Endothelial cell of umbilical vein (primary cell): ENCODE results near the gene SMAD5. TPM values are rescaled to one million over a fixed set of nuclear protein-coding genes. Genes with fewer than 3 reads are reported as not detected.

Source experiments
- BruUV-seq: library from RNA; stranded (reverse); fragments of 400-500 nt; replicated peaks from 2 replicates; lab custom pipeline; 2021; lab: Mats Ljungman, UMichigan
- CTCF ChIA-PET: fragments of 300-600, 350-600 bp; sonication (Branson Sonifier 250); formaldehyde crosslinking; loops from one replicate; lab custom pipeline; 2021; ENCODE audit warnings: antibody characterized with exemption, inconsistent platforms; lab: Charles Lee
- POLR2A ChIA-PET: fragments of 300-600, 350-600 bp; sonication (Branson Sonifier 250); formaldehyde crosslinking; loops from one replicate; lab custom pipeline; 2021; ENCODE audit warnings: antibody characterized with exemption, inconsistent platforms; lab: Charles Lee
- DNase-seq: peaks from one replicate; pipeline ENCODE4 v3.0.0-alpha.2; 2011; ENCODE audit warnings: low read depth, low spot score
- FAIRE-seq: peaks from 2 replicates; lab custom pipeline; 2011; peaks lifted over from hg19 to GRCh38; lab: Jason Lieb, UNC
- H2AFZ ChIP-seq: 2 replicates; pipeline ENCODE4 v1.6.0; 2012; ENCODE audit warnings: low read depth, low read length, control low read depth, inconsistent platforms
- H3K27ac ChIP-seq: 2 replicates; pipeline ENCODE4 v1.5.1; 2011; ENCODE audit warnings: low read depth, mild to moderate bottlenecking, control low read depth, low read length, moderate library complexity; ENCODE audit not compliant: insufficient read depth
- H3K27me3 ChIP-seq, 2 experiments: 2 replicates each; pipeline versions ENCODE4 v1.6.0 to v1.6.1; 2011; ENCODE audit warnings: low read length in 2 of 2, mixed read lengths in 1 of 2; ENCODE audit not compliant: control insufficient read depth in 2 of 2, insufficient read depth in 2 of 2
- H3K36me3 ChIP-seq, 2 experiments: 2 replicates in 1 of 2; 3 replicates in 1 of 2; pipeline ENCODE4 v1.5.1; 2011; ENCODE audit warnings: low read length in 2 of 2, mild to moderate bottlenecking in 1 of 2, moderate library complexity in 1 of 2; ENCODE audit not compliant: control insufficient read depth in 2 of 2, insufficient read depth in 2 of 2; ENCODE audit errors: extremely low read depth in 1 of 2
- H3K4me1 ChIP-seq: 3 replicates; pipeline ENCODE4 v1.5.1; 2011; ENCODE audit warnings: mild to moderate bottlenecking, low read length; ENCODE audit not compliant: control insufficient read depth, insufficient read depth; ENCODE audit errors: extremely low read depth
- H3K4me2 ChIP-seq: 2 replicates; pipeline ENCODE4 v1.6.1; 2011; ENCODE audit warnings: low read length, control low read depth, mixed read lengths; ENCODE audit not compliant: insufficient read depth
- H3K4me3 ChIP-seq, 3 experiments: fragments of 200-600 bp in 1 of 3; sonication (generic), shearing (Covaris generic) in 1 of 3; replicated peaks in 1 of 3; 2 replicates each; pipeline ENCODE4 v1.5.1; 2011 to 2016; ENCODE audit warnings: control low read depth in 3 of 3, low read length in 3 of 3, mild to moderate bottlenecking in 2 of 3, inconsistent platforms in 1 of 3, low read depth in 1 of 3, moderate library complexity in 1 of 3; ENCODE audit not compliant: insufficient read depth in 1 of 3
- H3K79me2 ChIP-seq: 2 replicates; pipeline ENCODE4 v1.6.0; 2012; ENCODE audit warnings: low read length, inconsistent platforms; ENCODE audit not compliant: control insufficient read depth, insufficient read depth
- H3K9ac ChIP-seq: replicated peaks from 2 replicates; pipeline ENCODE3; 2011; ENCODE audit warnings: low read length, control low read depth; ENCODE audit not compliant: insufficient read depth; ENCODE audit errors: extremely low read depth
- H3K9me1 ChIP-seq: replicated peaks from 3 replicates; pipeline ENCODE4 v1.6.0; 2011; ENCODE audit warnings: mild to moderate bottlenecking, low read length; ENCODE audit not compliant: control insufficient read depth, insufficient read depth; ENCODE audit errors: extremely low read depth
- H3K9me3 ChIP-seq: replicated peaks from 2 replicates; pipeline ENCODE4 v1.5.1; 2012; ENCODE audit warnings: low read length, inconsistent platforms; ENCODE audit not compliant: control insufficient read depth, insufficient read depth
- H4K20me1 ChIP-seq: replicated peaks from 2 replicates; pipeline ENCODE3; 2011; ENCODE audit warnings: mild to moderate bottlenecking, low read length; ENCODE audit not compliant: control insufficient read depth, insufficient read depth; ENCODE audit errors: extremely low read depth
- CTCF ChIP-seq, 2 donors: IDR thresholded peaks; 1 replicate in 1 of 2; 2 replicates in 1 of 2; pipeline ENCODE4 v1.5.1; 2011; ENCODE audit warnings: low read length in 2 of 2, mild to moderate bottlenecking in 2 of 2, moderate library complexity in 2 of 2, control low read depth in 1 of 2, inconsistent platforms in 1 of 2, low read depth in 1 of 2; ENCODE audit not compliant: insufficient read depth in 1 of 2; ENCODE audit errors: extremely low read depth in 1 of 2
- EZH2 ChIP-seq: IDR thresholded peaks from 2 replicates; pipeline ENCODE4 v1.6.1; 2012; ENCODE audit warnings: borderline replicate concordance, low read depth, mild to moderate bottlenecking, moderate library complexity, low read length, inconsistent platforms; ENCODE audit not compliant: severe bottlenecking
- FOS ChIP-seq: IDR thresholded peaks from 2 replicates; pipeline ENCODE4 v1.6.1; 2011; ENCODE audit warnings: mild to moderate bottlenecking, low read length, moderate library complexity, borderline replicate concordance; ENCODE audit not compliant: insufficient read depth
- GATA2 ChIP-seq: IDR thresholded peaks from 2 replicates; pipeline ENCODE4 v1.7.0; 2011; ENCODE audit warnings: low read depth, mild to moderate bottlenecking, moderate library complexity, mixed read lengths, low read length; ENCODE audit not compliant: insufficient read length, insufficient read depth
- JUN ChIP-seq: IDR thresholded peaks from 2 replicates; pipeline ENCODE4 v1.6.1; 2011; ENCODE audit warnings: borderline replicate concordance, low read depth; ENCODE audit not compliant: insufficient read length, insufficient read depth
- MAX ChIP-seq: IDR thresholded peaks from 2 replicates; pipeline ENCODE4 v1.6.1; 2011; ENCODE audit not compliant: insufficient read depth, insufficient read length
- MYC ChIP-seq: IDR thresholded peaks from one replicate; pipeline ENCODE4 v1.6.1; 2011; ENCODE audit warnings: mild to moderate bottlenecking, low read depth, low read length
- POLR2A ChIP-seq: IDR thresholded peaks from 2 replicates; pipeline ENCODE4 v1.6.1; 2012; ENCODE audit warnings: low read depth, mild to moderate bottlenecking, control low read depth, low read length
- POLR2AphosphoS5 ChIP-seq: IDR thresholded peaks from 2 replicates; pipeline ENCODE4 v1.6.1; 2012; ENCODE audit warnings: low read depth, mild to moderate bottlenecking, control low read depth, low read length, moderate library complexity; ENCODE audit not compliant: insufficient read depth
- dilution Hi-C: fragments of 300-500 bp; cut with MboI; formaldehyde crosslinking; loops from one replicate; pipeline ENCODE4 v1.15.0; 2019; ENCODE audit warnings: low sequenced_read_pairs; ENCODE audit not compliant: extremely low pct_ligation_motif_present
- intact Hi-C: fragments of 100-400 bp; cut with micrococcal nuclease; formaldehyde crosslinking; loops from one replicate; pipeline ENCODE4 v1.10.0; 2022
- polyA plus RNA-seq, 4 experiments: library from polyadenylated mRNA; depleted of rRNA in 3 of 4; stranded (reverse) in 3 of 4; unstranded in 1 of 4; fragments of >200 nt; gene quantifications; 2 replicates each; pipeline versions ENCODE4 v1.2.1 to v1.2.3, GENCODE V29; 2011 to 2012; ENCODE audit warnings: missing spikeins in 1 of 4
- total RNA-seq: library from RNA; stranded (reverse); gene quantifications from 2 replicates; pipeline ENCODE4 v1.2.3, GENCODE V29; 2021

SMAD5 gene
- total and polyA plus RNA-seq, 2 donors (not counting 3 experiments of a cell fraction or from before 2014, with no cell fraction given): 26.0 to 66.0 TPM

- TF ChIP-seq JUN (no peak), GATA2 (no peak), POLR2A (no peak), POLR2AphosphoS5 (no peak), MYC (no peak), MAX (no peak), FOS (no peak), CTCF (IDR thresholded peaks at IDR 0.05; ENCODE audit: extremely low read depth in 1 of 2, insufficient read depth in 1 of 2, low read depth in 1 of 2, low read length in 2 of 2) (no peak), EZH2 (no peak)
- ChIA-PET CTCF (no interaction called here), POLR2A (no interaction called here)
- dilution Hi-C loops (no loop called here), intact Hi-C loops (no loop called here)
- H4K20me1 ChIP-seq: no peaks in the 10 kb centered on the region
- H3K9me1 ChIP-seq: no peaks in the 10 kb centered on the region
- no peak for DNase-seq
- BruUV-seq: no TSS peak
- H3K9ac ChIP-seq: no peak overlapping the region
- no peak for FAIRE-seq
- H3K36me3 ChIP-seq: peaks cover 0 to 4% of the 10 kb centered on the region in 2 experiments
- no peak overlapping the region for H3K4me2 ChIP-seq
- H3K4me3 ChIP-seq: no peak overlapping the region
- no peaks in the 10 kb centered on the region for H3K27me3 ChIP-seq
- H3K4me1 ChIP-seq: no peaks in the 10 kb centered on the region
- no peak overlapping the region for H3K27ac ChIP-seq
- no peaks in the 10 kb centered on the region for H3K9me3 ChIP-seq
- no peak overlapping the region for H2AFZ ChIP-seq
- H3K79me2 ChIP-seq: peaks cover 30% of the 10 kb centered on the region
Measured at GRCh38 chr5:136162008-136162407, 29.4 kb downstream of the SMAD5 start.
